GOT3 (cell line): ENCODE measurements around the gene ACOX1.

Source experiments
- DNase-seq: peaks from one replicate; lab custom pipeline; 2025; ENCODE audit warnings: mixed read lengths; lab: John Stamatoyannopoulos, UW

ACOX1 gene

DNA sequence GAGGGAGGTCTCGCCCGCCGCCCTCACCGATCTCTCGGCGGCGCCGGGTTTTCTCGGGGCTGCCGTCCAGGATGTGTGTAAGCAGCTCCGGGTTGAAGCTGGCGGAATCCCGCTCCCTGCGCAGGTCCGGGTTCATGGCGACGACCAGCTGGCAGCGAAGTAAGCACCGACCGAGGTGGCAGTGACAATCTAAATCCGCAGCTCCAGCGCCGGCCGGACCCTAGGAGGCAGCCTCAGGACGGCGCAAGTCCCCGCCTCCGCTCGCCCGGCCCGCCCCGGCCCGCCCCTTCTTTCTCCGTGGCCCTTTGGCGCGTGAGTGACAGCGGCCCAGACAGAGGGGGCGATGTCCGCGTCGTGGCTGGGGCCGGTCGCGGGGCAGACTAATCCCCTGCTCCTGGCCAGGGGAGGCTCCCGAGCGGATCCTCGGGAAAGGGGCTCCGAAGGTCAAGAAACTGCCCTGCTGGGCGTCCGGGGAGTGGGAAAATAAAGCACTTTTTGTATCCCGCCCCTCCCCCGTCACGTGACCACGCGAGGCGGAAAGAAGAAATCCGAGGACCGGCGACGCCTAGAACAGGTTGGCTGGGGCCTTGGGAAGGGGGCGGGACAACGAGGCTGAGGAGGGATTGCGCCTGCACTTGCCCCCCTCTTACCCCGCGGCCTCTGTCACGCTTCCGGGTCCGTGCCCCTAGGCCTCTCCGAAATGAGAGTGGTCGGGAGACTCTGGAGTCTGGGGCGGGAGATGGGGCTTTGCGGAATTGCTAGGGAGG is at the start of gene ACOX1, which contains the start of gene TEN1:
TSS of gene ACOX1 (minus strand) at position 229 of the 767 bp plus-strand sequence. CDS start at position 136, 93 bp downstream.
TSS of gene TEN1 (plus strand) at position 303 of the 767 bp plus-strand sequence. CDS start 6,953 bp downstream, outside the sequence.
- DNase-seq: peak; percentile 90

DNA sequence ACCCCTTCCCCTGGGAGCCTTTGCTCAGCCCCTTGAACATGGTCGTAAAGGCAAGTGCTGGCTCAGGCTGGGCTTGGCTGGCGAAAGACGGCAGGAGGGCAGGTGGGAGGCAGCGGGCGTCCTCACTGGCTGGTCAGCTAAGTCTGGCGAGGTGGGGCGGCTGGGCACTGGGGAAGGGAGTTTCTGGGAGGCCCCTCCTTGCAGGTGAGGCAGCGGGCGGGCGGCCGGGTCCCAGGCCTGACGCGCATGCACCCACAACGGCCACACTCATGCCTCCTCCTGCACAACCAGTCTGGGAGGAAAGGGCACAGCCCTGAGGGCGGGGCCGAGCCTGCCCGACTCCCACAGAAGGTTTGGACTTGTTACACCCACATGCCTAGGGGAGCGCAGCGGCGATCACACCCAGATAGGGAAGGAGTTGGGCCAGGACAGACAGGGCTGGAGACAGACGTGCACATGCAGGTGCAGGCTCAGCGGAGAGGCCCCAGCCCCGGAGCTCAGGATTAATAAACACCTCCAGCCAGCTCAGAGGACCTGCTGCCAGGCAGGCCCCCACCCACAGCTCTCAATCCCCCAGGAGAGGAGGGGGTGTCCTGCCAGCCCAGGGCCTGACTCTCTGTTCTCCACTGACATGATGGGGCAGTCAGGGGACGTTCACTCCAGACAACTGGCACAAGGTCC is 48.3 kb upstream of the ACOX1 start, which contains the start of gene EVPL:
TSS of gene EVPL (minus strand) at position 148 of the 681 bp plus-strand sequence. CDS start at position 40, 108 bp downstream.
- no peak for DNase-seq

DNA sequence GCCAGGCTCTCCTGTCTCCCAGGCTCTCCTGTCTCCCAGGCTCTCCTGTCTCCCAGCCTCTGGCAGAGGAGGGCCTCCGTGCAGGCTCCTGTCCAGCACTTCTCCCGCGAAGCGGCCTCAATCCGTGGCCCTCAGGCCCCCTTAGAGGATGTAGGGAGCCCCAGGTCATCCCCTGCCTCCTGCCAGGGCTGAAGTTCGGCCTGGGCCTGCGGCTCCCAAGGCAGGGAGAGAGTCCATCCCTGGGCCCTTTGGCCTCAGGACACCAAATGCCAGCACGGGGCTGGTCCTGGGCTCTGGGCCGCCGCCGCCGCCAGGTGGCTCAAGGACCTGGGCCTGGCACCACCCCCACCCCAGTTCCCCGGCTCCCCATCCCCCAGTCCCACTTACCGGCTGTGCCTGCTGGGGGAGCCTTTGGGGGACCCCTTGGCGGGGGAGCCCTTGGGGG is 47.8 kb upstream of the ACOX1 start:
- DNase-seq: no peak

DNA sequence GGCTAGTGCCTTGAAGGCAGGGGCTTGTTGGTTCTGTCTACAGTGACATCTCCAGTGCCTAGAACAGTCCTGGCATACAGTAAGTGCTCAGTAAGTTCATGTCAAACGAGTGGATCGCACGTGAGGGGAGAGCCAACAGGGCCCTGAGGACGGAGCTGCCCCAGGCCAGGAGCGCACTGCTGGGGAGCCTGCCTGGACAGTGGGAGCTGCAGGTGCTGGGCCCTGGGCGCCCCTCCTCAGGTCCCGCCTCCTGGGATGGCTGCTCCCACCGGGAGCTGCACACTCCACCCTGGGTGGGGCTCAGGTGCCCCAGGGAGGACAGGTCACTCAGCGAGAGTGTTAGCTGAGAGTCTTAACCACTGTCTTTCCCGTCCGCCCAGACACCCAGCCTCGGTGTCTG is 46.3 kb upstream of the ACOX1 start:
- no peak for DNase-seq

DNA sequence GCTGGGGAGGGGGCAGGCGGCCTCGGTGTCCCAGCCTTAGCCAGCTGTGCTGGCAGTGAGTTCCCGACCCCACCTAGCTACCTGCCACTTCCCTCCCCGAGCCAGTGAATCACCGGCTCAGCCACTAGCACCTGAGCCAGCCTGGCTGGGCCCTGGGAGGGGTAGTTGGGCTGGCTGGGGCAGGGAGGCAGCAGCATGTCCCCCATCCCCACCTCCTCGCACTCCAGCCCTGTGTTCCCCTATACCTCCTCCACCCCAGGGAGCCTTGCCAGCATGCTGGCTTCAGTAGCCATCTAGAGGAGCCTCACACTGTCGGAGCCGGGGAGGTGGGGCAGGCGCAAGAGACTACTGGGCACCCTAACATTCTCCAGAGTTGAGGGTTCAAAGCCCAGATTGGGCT is 45.4 kb upstream of the ACOX1 start:
- DNase-seq: no peak

DNA sequence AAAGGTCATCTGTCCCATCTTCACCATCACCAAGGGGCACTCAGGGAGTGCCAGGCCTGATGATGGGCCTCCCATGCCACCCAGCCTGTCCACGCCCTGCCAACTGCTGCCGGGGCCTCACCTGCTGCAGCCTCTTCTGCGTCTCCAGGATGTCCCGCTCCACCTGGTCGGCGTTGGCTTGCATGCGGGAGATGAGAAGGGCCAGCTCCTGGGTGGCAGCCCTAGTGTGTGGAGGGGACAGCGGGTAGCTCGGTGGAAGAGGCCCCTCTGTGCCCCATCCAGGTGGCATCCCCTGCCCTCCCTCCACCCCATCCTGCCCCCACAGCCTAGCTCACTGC is 44.9 kb upstream of the ACOX1 start:
- no peak for DNase-seq

DNA sequence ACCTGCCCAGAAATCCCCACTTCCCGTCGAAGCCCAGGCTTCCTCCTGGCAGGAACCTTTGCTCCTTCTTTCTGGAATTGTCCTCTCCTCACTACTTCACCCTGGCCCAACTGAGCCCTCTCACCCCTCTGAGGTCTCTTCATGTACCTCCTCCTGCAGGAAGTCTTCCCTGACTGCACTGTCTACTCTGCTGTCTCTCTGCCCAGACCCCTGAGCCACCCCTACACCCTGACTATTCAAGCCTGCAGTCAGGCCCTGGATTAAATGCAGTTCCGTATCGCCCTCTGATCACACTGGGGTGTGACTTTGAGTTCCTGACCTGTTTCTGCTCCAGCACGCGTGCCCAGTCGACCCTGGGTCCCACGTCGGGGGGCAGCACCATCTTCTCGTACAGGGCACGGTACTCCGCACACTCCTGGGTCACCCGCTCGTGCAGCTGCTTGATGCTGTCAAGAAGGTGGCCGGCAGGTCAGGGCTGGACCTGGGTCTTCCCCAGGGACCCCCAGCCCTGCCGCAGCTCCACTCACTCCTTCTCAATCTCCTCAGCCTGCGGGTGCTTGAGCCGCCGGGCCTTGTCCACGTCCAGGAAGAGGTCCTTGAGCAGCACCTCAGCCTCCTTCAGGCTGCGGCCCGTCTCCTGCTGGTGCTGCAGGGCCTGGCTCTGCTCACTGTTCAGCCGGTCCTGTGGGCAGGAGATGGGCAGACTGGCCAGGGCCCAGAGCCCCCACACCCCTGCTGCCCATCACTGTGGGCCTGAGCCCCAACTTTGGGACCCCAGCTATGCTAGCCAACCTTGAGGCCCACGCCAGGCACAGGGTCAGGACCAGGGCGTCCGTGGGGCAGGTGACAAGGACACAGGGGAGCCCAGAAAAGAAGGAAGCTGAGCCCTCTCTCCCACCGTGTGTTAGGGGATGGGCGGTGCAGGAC is 44.3 kb upstream of the ACOX1 start:
- no peak for DNase-seq

DNA sequence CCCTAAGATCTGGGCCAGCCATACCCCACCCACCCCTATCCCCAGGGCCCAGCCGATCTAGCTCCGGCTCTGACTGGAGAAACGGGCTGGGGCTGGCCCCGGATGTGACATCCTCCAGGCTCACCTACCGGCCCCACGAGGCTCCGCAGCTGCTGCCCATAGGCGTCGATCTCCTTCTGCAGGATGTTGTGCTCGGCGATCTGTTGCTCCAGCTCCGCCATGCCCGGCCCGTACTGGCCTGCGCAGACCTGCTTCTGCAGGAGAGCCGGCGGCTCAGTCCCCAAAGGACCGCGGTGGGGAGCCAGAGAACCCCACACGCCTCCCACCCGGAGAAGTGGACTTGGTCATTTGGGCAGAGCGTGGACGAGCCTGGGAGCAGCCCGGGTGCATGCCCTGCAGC is 43.3 kb upstream of the ACOX1 start:
- no peak for DNase-seq

DNA sequence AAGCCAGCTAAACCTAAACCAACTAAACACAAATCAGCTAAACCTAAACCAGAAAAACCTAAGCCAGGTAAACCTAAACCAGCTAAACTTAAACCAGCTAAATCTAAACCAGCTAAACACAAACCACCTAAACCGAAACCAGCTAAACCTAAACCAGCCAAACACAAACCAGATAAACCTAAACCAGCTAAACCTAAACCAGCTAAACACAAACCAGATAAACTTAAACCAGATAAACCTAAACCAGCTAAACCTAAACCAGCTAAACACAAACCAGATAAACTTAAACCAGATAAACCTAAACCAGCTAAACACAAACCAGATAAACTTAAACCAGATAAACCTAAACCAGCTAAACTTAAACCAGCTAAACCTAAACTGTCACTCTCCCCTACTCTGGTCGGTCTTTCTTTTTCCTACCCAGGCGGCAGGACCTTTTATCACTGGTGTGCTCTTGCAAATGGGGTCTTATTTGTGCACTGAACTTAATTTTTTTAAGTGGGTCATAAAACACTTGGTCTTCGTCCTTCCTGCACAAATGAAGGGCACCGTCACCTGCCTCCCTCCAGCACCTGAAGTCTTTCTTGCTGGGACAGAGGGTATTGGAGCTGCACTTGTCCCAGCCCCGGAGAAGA is 41.0 kb upstream of the ACOX1 start:
- no peak for DNase-seq

DNA sequence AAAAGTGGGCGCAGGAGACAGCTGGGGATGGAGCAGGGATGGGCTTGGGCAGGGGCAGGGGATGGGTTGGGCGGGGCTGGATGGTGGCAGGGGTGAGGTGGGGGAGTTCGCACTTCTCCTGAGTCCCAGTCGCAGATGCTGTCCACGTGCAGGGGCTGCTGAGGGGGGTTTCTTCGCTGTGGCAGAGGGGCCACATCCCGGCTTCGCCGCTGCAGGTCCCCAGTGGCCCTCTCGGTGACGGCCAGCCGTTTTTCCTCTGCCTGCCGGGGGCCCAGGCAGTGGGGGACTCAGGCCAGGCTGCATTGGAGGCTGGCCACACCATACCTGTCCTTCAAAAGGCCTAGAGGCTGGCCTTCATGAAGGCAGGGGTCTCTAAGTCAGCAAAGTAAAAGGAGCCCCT is 39.8 kb upstream of the ACOX1 start:
- no peak for DNase-seq

DNA sequence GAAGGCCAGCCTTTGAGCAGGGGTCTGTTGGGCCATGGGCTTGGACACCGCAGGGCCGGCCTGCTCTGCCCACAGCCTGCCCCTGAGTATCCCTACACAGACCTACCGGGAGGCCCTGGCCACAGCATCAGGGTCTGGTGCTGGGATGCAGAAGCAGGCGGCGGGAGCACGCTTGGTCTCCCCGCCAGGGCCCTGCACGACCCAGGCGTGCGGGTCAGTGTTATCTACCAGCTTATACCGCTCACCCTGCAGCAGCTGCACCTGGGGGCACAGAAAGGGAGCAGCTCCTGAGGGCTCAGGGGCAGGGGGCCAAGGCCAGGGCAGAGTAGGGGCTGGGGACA is 39.3 kb upstream of the ACOX1 start:
- no peak for DNase-seq

DNA sequence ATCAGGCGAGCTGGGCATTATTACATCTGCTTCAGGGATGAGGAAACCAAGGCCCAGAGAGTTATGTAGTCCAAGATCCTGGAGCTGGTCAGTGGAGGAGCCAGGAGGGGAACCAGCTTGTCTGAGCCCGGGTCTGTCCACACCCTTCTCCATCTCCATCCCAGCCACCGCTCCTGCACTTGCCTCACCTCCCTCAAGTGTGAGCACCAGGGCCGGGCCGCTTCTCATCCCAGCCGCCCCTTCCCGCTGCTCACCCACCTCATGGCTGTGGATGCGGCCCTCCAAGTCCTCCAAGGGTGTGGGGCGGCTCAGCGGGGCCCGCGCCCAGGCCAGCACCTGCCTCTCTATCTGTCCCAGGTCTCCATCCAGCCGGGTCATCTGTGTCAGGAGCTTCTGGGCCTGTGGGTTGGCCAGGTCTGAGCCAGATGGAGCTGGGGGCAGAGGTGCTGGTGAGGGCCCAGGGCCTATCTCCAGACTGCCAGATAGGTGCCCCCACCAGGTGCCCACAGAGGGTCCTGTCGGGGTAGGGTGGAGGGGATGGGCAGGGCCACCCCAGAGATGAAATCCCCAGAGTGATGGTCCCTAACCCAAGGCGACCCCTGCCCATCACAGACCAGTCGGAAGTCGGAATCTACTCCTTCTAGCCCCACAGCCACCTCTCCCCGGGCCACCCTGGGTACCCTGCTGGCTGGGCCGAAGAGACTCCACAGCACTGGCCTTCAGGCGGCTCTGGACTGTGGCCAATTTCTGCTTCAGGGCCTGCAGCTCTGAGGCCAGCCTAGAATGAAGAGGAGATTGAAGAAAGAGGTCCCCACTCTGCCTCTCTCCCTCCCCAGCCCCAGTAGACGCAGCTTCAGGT is 38.7 kb upstream of the ACOX1 start:
- no peak for DNase-seq

DNA sequence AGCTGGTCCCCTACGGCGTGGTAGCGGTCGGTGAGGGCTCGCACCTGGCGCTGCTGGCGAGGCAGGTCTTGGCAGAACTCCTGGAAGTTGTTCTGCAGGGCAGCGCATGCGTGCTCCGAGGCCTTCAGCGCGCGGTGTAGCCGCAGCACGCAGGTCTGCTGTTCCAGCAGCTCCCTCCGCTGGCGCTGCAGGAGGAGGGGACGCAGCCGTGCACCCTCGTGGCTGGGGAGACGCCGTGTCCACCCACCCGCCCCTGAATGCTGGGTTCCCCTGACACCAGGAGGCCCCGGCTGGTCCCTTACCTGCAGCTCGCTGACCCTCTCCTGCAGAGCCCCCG is 35.9 kb upstream of the ACOX1 start:
- no peak for DNase-seq

DNA sequence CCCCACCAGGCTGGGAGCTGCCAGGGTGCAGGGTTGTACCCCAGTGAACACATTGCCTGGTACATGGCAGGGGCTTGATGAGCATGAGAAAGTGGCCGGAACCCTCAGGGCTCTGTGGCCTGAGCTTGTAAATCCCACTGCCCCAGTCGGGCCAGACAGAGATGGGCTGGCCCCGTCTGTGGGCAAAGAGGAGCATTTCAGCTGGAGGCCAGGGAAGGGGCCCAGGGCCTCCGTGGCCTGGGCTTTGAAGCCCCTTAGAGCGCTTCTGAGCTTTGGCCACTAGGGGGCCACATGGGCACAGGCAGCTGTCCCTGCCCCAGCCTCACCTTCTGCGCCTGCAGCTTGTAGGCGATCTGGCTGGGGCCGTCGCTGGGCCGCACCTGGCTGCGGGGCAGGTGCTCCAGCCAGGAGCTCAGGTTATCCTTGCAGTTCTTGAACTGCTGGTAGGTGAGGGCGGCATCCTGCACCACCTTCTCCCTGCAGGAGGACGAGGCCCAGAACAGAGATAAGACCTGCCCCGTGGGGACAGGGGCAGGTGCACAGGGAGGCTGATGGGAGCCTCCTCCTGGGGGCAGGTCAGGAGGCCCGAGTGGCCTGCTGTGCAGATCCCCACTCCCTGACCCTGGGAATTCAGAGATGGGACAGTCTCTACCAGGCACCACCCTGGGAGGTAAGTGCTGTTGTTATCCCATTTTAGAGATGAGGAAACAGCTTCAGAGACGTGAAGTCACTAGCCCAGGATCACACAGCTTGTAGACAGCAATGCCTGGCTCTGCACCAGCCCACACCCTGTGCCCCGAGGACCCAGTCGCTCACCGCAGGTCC is 35.3 kb upstream of the ACOX1 start:
- peak; percentile 14 for DNase-seq

DNA sequence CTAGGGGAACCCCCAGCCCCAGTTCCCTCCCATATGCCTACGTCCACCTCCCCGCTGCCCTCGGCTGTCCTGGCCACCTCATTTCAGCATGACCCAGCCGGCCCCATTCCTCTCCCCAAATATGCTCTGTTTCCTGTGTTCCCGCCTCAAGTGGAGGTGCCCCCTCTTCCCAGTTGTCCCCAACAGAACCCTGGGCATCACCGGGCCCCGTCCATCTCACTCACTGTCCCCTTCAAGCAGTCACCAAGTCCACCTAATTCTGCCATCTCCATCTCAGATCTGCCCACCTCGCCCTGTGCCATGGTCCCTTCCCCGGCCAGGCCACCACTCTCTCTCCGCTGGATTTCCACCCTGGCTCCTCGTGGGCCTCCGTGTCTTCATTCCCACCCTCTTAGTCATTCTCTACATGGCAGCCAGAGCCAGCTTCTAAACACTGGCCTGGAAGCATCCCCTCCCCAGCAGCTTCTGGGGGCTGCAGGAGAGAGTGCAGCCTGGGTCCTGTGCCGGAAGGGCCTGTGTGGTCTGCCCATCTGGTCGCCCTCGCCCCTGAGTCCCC is 34.5 kb upstream of the ACOX1 start:
- DNase-seq: no peak

DNA sequence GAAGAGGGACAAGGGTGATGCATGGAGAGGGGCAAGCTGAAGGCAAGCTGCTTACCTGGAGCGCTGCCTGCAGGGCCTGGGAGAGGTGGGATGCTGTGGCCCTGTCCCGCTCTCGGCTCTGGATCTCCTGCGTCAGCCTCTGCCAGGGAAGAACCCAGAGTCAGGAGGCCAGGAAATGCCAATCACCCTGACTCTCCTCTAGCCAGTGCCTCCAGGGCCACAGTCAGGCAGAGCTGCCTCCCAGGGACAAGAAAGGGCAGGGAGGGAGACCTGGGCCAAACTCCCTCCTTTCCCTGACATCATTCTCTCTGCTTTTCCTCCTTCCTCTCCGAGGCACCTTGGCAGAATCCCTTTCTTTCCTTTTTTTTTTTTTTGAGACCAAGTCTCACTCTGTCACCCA is 33.0 kb upstream of the ACOX1 start:
- no peak for DNase-seq

DNA sequence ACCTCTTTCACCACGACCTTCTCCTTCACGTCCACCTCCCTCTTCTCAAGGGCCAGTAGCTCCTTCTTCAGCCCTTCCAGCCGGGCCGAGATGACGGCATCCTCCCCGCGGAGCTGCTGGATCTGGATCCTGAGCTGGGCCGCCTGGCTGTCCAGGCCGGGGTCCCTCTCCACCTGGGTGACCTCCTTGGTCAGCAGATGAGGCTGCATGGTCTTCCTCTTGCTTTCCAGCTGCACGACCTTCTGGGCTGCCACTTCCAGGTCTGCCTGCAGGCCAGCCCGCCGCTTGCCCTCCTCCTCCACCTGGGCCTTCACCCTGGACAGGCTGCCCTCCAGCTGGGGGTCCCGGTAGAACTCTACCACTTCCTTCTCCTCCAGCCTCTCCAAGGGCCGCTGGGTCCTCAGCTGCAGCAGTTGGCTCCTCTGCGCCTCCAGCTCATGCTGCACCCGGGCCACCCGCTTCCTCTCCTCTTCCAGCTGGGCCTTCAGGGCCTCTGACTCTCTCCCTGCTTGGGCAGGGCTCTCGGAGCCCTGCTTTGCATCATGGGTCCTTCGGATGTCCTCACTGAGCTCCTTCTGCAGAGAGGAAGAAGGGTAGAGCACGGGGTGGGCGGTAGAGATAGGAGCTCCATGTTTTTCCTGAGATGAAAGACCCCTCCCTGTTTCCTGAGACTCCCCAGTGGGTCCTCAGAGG is 31.1 kb upstream of the ACOX1 start:
- DNase-seq: no peak

DNA sequence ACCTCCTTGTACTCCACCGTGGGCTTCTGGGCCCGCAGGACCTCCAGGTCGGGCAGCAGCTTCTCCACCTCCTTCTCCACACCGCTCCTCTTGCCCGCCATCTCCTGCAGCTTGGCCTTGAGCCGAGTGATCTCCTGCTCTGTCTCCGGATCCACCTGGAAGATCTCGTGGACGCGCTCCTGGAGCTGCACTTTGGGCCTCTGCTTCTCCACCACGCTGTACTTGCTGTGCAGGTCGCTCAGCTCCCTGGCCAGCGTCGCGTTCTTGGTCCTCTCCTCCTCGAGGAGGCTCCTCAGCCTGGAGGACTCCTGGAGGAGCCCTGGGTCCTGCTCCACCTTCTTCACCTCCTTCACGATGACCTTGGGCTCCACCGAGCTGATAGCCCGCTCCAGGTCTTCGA is 30.5 kb upstream of the ACOX1 start:
- no peak for DNase-seq
